ENCODE results near the gene GPRC5C. TPM values are rescaled to one million over a fixed set of nuclear protein-coding genes. Genes with fewer than 3 reads are reported as not detected.

Gene GPRC5C
- total RNA-seq, 1 donor from 2014 or later: 2.0 TPM

DNA sequence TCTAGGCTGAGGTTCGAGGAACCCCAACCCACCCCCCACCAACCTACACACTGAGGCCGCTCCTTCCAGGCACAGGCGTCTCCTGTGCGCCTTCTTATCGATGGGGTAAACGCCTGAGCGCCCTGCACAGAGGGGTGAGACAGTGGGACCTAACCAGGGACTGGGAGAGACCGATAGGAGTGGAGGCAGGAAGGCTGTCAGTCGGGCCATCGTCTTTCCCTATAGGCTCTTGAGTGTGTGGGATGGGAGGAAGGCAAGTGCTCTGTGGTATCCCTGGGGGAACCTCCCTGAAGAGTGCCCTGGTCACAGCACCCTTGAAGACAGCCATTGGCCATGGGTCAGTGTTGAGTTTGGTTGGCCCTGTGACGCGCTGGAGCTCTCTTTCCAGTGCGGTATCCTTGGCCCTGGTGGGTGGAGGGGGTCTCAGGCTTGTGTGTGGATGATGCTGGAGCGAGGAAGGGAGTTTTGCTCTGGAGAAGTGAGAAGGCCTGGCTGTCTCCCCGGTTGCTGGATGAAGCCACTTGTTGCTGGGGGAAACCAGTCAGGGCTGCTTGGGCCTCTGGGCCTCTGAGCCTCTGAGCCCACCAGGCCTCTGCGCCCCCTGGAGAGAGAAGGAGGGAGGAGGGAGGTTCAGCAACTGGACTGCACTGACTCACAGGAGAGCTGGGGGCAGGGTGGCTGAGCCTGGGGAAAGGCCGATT is 1.7 kb downstream of the GPRC5C start:
- no peak for DNase-seq

DNA sequence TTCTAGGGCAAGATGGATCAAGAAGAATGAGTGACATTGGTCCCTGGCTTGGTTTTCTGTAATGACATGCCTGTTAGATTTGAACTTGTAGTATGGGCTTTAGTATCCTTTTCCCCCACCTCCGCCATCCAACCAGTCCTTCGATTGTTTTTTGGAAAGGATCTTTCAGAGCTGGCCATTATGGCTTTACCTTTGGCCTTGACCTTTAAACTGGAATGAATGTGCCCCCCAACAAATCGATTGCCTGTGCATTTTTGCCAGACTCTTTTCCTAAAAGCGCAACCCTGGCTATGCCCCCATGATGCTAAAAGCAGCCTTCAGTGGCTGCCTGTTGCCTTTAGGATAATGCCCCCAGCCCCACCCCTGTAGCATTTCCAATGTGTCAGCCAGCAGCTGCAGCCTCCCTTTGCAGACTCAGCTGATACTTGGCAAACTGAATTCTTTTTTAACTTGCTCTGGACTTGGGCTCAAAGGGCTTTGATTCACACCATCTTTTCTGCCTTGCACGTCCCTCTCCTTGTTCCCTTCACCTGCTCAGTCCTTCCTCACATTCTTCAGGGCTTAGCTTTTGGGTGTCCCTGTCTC is 4.0 kb downstream of the GPRC5C start:
- no peak for DNase-seq

DNA sequence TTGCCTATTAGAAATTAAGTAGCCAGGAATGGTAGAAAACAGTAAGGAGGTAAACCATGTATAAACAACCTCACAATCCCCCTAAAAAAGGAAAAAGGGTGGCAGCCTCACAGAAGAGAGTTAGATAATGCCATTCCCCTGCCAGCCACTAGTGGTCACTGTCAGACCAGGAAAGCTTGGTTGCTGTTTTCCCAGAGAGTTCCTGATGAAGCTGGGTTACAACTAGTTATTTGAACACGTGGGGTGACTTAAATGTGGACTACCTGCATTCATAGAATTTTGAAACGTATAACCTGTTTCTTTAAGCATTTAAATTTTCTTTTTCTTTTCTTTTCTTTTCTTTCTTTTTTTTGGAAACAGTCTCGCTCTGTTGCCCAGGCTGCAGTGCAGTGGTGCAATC is 5.8 kb downstream of the GPRC5C start:
- DNase-seq: peak; percentile 16

DNA sequence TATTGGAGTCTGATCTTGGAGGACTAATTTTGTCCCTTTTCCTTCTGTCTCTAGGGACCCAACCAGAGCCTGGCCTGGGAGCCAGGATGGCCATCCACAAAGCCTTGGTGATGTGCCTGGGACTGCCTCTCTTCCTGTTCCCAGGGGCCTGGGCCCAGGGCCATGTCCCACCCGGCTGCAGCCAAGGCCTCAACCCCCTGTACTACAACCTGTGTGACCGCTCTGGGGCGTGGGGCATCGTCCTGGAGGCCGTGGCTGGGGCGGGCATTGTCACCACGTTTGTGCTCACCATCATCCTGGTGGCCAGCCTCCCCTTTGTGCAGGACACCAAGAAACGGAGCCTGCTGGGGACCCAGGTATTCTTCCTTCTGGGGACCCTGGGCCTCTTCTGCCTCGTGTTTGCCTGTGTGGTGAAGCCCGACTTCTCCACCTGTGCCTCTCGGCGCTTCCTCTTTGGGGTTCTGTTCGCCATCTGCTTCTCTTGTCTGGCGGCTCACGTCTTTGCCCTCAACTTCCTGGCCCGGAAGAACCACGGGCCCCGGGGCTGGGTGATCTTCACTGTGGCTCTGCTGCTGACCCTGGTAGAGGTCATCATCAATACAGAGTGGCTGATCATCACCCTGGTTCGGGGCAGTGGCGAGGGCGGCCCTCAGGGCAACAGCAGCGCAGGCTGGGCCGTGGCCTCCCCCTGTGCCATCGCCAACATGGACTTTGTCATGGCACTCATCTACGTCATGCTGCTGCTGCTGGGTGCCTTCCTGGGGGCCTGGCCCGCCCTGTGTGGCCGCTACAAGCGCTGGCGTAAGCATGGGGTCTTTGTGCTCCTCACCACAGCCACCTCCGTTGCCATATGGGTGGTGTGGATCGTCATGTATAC is 8.0 kb downstream of the GPRC5C start:
- no peak for DNase-seq

DNA sequence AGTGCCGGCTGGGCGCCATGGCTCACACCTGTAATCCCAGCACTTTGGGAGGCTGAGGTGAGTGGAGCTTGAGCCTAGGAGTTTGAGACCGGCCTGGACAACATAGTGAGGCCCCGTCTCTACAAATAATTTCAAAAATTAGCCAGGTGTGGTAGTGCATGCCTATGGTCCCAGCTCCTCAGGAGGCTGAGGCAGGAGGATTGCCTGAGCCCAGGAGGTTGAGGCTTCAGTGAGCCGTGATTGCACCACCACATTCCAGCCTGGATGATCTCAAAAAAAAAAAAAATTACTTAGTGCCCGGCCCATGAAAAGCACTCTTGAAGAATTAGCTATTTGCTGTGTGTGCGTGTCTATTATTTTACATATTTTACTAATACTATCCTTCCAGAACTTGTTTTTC is 9.6 kb downstream of the GPRC5C start:
- DNase-seq: no peak

DNA sequence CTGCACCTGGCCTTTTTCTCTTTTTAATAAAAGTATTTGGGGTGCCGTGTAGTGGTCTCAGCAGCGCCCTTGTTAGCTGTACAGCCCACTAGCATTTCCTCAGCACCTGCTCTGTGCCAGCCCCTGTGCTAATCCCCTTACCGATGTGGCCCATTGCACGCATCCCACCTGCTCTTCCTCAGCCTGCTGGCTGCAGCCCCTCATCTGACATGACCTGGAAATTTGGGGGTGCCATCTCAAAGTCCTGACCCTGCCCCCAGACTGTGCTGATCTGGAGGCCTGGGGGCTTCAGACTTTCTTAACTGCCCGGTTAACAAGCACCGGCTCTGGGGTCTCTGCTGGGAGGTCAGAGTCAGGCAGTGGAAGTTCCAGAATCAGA is 10.4 kb downstream of the GPRC5C start:
- no peak for DNase-seq

DNA sequence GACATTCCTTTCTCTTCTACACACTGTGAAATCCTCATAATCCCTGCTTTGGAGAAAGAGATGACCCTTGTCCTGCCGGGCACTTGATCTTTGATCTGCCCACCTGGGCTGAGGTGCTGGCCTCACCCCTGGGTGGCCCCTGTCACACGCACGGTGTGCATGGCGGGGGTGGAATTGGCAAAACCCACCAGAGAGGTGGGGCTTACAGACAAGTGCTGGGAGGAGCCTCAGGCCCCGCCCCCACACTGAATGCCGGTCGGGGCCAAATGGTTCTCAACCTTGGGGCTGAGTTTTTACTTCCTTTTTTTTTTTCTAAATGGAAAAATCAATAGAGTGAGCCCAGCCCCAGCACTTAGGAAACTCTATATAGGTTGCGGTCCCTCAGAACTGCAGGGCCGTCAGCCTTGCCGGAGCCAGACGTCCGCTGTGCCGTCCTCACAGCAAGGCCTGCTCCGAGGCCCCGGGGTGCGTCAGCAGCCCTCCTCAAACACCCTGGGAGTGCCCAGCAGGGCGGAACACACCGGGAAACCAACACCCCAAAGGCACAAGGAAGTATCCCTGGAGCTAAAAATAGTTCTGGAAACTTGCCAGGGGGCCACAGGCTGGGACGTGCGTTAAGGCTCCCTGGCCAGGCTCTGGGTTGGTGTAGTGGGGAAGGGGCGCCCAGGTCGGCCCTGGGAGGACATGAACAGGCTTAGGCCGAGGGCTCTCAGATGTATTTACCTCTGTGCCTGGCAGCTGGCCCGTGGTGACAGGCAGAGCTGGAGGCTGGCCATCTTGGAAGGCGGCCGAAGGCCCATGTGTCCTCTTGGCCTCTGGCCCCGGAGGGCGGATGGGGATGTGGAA is 11.0 kb downstream of the GPRC5C start:
- DNase-seq: peak; percentile 39

DNA sequence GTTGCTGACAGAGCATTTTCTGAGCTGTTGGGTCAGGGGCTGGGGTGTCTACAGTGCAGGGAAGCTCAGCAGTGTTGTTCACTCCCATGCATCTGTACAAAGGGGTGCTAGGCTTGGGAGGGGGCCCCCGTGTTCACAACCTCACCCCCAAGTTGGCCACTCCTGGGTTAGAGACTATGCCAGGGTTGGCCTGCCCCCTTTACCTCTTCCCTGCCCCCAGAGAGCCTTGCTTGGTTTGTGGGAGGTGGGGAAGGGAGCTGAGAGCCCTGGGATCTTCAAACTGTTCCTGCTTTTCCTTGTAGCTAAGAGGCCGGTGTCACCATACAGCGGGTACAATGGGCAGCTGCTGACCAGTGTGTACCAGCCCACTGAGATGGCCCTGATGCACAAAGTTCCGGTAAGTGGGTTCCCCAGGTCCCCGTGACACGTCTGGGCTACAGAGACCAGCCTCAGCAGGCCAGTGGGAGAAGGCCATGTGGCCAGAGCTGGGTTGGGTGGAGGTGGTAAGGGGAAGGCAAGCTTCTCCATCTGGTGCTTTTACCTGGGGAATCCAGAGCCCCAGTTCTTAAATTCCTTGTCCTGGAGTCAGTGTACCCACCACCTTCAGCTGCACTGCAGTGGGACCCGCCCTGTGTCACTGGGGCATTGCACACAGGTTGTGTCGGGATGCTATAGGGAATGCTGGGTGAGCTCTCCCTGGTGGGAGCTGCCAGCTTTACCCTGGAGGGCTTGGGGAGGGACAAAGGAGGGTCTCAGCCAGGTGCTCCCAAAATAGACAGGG is 11.8 kb downstream of the GPRC5C start:
- DNase-seq: no peak

DNA sequence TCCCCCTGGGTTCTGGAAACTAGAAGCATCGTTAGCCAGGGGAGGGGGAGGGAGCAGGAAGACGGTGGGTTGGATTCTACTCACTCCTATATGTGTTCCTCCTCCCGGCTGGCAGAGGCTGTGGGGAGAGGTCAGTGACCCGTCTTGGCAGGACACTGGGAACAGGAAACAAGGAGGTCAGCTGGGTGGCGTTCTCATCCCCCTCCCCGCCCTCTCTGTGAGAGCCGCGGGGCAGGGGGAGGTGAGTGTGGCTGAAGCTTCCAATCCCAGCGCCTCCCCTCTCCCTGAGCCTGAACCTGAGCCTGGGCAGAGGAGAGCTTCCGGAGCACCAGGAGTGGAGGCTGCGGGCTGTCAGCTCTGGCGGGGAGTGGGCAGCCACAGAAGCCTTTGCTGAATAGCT is 12.5 kb downstream of the GPRC5C start:
- peak; percentile 18 for DNase-seq

DNA sequence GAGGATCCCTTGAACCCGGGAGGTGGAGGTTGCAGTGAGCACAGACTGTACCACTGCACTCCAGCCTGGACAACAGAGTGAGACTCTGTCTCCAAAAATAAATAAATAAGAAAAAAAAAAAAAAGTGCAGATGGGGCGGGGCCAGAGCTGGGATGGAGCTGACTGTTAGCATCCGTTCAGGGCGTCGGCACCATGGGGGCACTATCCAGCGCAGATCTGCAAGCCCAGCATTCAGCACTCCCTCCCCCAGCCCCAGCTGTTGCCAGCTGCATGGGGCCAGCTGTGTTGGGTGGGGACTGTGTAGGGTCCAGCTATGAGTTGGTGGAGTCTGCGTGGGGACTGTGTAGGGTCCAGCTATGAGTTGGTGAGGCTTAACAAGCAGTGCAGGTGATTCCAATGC is 13.3 kb downstream of the GPRC5C start:
- no peak for DNase-seq

DNA sequence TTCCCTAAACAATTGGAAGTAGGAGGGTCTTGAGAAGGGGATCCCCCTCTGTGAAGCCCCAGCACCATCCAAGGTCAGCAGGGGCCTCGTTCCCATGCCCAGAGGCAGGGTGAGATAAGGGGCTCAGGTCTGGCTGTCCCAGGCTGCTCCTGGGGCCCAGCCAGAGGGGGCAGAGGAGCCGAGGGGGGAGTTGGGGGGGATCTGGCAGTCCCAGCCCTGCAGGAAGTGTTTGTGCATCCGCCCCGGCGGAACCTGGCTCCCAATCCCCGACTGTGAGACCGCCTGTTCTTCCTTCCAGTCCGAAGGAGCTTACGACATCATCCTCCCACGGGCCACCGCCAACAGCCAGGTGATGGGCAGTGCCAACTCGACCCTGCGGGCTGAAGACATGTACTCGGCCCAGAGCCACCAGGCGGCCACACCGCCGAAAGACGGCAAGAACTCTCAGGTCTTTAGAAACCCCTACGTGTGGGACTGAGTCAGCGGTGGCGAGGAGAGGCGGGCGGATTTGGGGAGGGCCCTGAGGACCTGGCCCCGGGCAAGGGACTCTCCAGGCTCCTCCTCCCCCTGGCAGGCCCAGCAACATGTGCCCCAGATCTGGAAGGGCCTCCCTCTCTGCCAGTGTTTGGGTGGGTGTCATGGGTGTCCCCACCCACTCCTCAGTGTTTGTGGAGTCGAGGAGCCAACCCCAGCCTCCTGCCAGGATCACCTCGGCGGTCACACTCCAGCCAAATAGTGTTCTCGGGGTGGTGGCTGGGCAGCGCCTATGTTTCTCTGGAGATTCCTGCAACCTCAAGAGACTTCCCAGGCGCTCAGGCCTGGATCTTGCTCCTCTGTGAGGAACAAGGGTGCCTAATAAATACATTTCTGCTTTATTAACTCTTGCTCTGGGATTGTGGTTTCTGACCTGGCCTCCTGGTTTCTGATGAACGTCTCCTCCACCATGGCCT is 14.9 kb downstream of the GPRC5C start:
- peak; percentile 21 for DNase-seq

DNA sequence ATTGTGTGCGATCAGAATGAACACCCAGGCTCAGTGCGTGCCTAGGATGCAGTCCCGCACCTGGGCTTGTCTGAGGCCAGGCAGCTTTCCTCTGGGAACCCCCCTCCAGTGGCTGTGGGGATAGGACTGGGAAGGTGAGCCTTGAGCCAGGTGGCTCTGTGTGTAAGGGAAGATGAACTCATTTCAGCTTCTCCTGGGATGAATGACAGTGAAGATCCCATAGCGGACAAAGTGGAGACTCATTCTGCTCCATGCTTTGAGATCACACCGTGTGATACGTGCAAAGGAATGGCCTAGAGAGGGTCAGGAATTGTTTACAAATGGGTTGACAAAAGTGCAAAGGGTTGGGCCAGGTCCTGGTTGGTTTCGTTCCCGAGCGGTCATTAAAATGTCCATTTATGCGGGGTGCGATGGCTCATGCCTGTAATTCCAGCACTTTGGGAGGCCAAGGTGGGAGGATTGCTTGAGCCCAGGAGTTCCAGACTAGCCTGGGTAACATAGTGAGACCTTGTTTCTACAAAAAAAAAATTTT is 15.8 kb downstream of the GPRC5C start:
- DNase-seq: no peak

DNA sequence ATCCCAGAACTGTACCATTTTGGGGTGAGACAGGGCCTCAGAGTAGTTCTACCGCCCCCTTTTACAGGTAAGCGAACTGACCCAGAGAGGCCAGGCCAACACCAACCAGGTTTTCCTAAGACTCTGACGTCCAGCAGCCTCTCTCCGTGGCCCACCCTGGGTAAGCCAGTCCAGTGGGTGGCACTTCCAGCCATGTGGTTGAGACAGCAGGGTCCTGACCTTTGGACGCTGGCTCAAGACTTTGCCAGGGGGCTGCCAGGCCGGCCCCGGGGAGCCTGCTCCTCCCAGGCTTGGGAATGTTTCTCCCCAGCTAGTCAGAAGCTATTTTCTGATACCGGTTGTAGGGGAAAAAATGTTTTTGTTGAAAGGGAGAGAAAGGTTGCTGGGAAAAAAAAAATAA is 16.9 kb downstream of the GPRC5C start:
- DNase-seq: no peak

DNA sequence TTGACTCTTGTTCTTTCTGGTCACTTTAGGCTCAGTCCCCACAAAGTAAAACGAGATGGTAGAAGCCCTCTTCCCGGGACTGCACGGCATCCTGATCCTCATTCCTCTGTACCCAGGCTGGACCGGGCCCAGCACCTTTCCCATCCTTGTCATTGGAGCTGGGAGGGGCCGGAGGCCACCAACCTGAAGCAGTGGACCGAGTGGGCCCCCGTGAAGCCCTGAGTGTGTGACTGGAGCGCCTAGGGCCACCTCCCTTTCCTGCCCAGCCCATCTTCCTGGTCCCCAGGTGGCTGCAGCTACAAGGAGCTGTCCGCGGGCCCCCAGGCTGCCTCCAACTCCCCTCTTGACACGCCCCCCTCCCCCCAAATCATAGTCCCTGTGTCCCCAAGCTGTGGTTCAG is 17.4 kb downstream of the GPRC5C start:
- no peak for DNase-seq

DNA sequence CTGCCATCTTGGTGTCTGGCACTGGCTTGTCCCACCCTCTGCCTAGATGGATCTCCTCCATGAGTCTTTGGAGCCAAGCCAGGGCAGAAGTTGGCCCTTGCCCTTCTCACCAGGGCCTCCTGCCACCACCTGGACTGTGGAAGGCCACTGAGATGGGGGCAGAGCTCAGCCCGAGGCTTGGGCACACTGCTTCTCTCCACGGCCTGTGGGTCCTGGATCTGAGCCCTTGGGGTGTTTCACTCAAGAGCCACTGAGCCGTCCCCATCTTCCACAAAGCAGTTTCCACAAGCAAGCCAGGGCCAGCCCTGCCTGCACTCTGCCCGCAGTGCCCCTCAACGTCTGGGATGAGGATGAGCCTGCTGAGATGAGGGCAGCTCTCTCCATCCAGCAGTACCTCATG is 17.9 kb downstream of the GPRC5C start:
- DNase-seq: no peak

DNA sequence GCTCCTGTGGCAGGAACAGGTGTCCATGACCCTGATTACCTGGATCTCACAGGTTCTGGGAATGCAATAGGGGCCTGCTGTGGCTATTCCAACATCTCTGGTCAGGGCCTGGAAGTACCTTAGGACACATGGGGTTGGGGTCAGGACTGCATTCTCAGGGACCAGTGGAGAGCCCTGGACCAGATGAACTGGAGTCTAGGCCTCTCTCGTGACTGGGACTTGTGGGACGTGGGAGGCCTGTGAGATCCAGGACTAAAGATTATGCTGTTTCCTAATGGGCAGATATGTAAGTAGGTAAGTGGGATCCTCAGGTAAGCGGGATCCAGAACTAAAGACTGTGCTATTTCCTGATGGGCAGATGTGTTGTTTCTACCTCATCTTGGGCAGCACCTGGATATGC is 18.3 kb downstream of the GPRC5C start:
- DNase-seq: no peak

DNA sequence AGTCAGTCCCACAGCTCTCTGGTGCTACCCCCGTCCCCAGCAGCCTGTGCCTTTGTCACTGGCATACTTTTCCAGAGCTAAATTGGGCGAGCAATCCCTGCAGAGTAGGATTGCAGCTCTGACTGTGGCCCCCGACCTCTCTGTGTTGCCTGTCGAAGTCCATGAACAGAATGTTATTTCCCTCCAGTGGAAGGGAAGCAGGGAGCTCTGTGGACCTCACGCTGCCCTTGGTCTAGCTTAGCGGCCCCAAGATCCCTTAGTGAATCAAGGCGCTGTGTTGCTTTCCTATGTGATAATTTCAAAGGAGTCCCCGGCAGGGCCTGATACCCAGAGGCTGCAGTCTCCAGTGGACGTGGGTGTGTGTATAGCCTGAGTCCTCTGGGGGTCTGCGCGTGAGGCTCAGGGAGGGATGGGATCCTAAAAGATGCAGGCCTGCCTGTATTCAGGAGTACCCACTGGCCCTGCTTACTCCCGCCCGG is 19.1 kb downstream of the GPRC5C start:
- DNase-seq: no peak

DNA sequence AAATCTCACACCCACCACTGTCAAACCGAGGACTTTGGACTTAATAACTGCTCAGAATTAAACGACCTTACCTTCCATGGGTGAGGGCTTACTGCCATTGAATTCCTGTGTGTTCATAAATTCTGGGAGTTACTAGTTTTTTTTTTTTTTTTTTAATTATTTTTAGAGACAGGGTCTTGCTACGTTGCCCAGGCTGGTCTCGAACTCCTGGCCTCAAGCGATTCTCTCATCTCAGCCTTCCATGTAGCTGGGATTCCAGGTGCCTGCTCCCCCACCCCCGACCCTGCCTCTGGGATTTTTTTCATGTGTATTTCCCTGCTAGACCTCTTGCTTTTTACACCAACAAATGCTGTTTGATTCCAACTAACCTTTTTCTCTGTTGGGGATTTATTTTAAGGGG is 19.7 kb downstream of the GPRC5C start:
- DNase-seq: no peak

DNA sequence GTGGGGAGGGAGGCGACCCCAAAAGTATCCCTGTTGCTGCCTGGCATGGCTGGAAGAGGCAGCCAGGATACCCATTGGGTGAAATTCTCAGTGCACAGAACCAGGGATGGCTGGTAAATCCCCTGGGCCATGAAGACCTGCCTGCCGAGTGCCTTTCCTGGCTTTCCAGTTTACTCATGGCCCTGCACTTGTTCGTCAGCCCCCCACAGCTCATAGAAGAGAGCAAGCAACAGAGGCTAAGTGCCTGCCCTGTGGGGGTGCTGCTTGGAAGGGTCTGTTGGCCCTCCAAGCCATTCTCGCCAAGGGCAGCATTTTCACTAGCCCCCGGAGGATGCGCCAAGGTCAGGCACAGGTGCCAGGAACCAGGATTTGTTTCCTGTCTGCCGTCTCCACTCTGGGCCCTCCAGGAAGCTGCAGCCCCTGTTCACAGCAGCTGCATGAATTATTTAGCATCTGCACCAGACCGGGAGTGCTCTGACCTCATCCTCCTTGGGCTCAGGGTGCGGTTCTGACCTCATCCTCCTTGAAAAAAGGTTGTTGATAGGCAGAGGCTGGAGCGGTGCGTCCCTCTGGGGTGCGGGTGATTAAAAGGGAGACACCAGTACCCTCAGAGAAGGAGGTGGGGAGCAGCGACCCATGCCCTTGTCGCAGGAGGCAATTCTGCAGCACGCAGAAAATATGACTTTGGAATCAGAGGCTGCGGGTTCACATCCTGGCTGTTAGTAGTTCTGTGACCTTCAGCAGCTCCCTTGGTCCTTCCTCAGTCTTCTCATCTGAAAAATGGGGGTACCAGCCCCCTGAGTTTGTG is 20.3 kb downstream of the GPRC5C start:
- no peak for DNase-seq
